ENCODE data around the gene FLNB. TPM values are rescaled to one million over a fixed set of nuclear protein-coding genes. Genes with fewer than 3 reads are reported as not detected.

The FLNB gene
- total RNA-seq, 2 donors from 2014 or later = 96.9 to 139 TPM

GRCh38 chr3:58005669-58006068 lies 2.6 kb upstream of the FLNB start:
- no peak for ATAC-seq (ENCODE audit: insufficient number of reproducible peaks, low FRiP score, low read depth)
- H3K36me3 ChIP-seq = no peaks in the 10 kb centered on the region
- peaks cover 5 to 6% of the 10 kb centered on the region in 2 donors for H3K4me1 ChIP-seq (ENCODE audit: control insufficient read depth in 1 of 2, low read depth in 2 of 2)
- TF ChIP-seq, protein P1, sequence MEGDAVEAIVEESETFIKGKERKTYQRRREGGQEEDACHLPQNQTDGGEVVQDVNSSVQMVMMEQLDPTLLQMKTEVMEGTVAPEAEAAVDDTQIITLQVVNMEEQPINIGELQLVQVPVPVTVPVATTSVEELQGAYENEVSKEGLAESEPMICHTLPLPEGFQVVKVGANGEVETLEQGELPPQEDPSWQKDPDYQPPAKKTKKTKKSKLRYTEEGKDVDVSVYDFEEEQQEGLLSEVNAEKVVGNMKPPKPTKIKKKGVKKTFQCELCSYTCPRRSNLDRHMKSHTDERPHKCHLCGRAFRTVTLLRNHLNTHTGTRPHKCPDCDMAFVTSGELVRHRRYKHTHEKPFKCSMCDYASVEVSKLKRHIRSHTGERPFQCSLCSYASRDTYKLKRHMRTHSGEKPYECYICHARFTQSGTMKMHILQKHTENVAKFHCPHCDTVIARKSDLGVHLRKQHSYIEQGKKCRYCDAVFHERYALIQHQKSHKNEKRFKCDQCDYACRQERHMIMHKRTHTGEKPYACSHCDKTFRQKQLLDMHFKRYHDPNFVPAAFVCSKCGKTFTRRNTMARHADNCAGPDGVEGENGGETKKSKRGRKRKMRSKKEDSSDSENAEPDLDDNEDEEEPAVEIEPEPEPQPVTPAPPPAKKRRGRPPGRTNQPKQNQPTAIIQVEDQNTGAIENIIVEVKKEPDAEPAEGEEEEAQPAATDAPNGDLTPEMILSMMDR (IDR thresholded peaks at IDR 0.05) = no peak
- peak overlapping the region in 1 of 2 donors; percentile 30 for H3K27ac ChIP-seq
- DNase-seq (ENCODE audit: low spot score) = no peak
- no peak overlapping the region for H3K4me3 ChIP-seq
- H3K27me3 ChIP-seq (replicated peaks; ENCODE audit: insufficient read depth) = no peaks in the 10 kb centered on the region
- H3K9me3 ChIP-seq = no peaks in the 10 kb centered on the region

GRCh38 chr3:58006661-58007060 lies 1.6 kb upstream of the FLNB start:
- TF ChIP-seq, protein P1 (IDR thresholded peaks at IDR 0.05) = no peak
- H3K27ac ChIP-seq = no peak overlapping the region
- no peak for DNase-seq (ENCODE audit: low spot score)

GRCh38 chr3:58009026-58009748 lies 965 bp downstream of the FLNB start:
- TF ChIP-seq, protein P1 (IDR thresholded peaks at IDR 0.05) = no peak
- H3K27me3 ChIP-seq (replicated peaks; ENCODE audit: insufficient read depth) = no peaks in the 10 kb centered on the region
- no peaks in the 10 kb centered on the region for H3K9me3 ChIP-seq
- no peaks in the 10 kb centered on the region for H3K36me3 ChIP-seq
- ATAC-seq (ENCODE audit: insufficient number of reproducible peaks, low FRiP score, low read depth) = no peak
- H3K4me3 ChIP-seq = peak overlapping the region; percentile 90
- H3K27ac ChIP-seq = peak overlapping the region; percentile 77 to 80
- H3K4me1 ChIP-seq (ENCODE audit: control insufficient read depth in 1 of 2, low read depth in 2 of 2) = peaks cover 28 to 39% of the 10 kb centered on the region in 2 donors
- DNase-seq (ENCODE audit: low spot score) = no peak

More at GRCh38 chr3:58006661-58007060, 1.6 kb upstream of the FLNB start:
- Histone ChIP-seq H3K27me3 (replicated peaks; ENCODE audit: insufficient read depth) (no peaks in the 10 kb centered on the region), H3K36me3 (no peaks in the 10 kb centered on the region), H3K4me3 (no peak overlapping the region), H3K4me1 (ENCODE audit: control insufficient read depth in 1 of 2, low read depth in 2 of 2) (peaks cover 12 to 15% of the 10 kb centered on the region in 2 donors), H3K9me3 (no peaks in the 10 kb centered on the region)
- no peak for ATAC-seq (ENCODE audit: insufficient number of reproducible peaks, low FRiP score, low read depth)

GRCh38 chr3:58009749-58010535 lies 1.7 kb downstream of the FLNB start:
- Histone ChIP-seq H3K27me3 (replicated peaks; ENCODE audit: insufficient read depth) (no peaks in the 10 kb centered on the region), H3K4me3 (peak overlapping the region; percentile 90), H3K27ac (peak overlapping the region; percentile 77 to 80), H3K9me3 (no peaks in the 10 kb centered on the region), H3K4me1 (ENCODE audit: control insufficient read depth in 1 of 2, low read depth in 2 of 2) (peaks cover 28 to 47% of the 10 kb centered on the region in 2 donors), H3K36me3 (no peaks in the 10 kb centered on the region)
- no peak for ATAC-seq (ENCODE audit: insufficient number of reproducible peaks, low FRiP score, low read depth)
- TF ChIP-seq, protein P1 (IDR thresholded peaks at IDR 0.05) = no peak
- no peak for DNase-seq (ENCODE audit: low spot score)

DNA sequence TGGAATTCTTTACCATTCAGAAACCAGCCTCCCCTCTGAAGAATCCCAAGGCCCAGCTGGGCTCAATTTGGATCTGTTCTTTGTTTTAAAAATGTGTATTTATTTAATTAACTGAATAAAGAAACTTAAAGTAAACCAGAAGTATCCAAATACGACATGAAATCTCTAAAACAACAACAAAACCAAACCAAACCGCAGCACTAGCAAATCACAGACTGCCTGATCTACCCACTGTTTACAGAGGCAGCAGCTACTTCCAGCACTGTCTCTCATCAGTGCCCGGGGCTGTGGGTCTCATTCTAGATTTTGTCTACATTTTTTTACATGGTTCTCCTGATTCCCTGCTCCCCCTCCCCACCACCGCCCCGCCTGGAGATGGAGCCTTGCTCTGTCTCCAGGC lies 2.3 kb downstream of the FLNB start:
- TF ChIP-seq, protein P1 (IDR thresholded peaks at IDR 0.05) = no peak
- H3K9me3 ChIP-seq = no peaks in the 10 kb centered on the region
- H3K4me1 ChIP-seq (ENCODE audit: control insufficient read depth in 1 of 2, low read depth in 2 of 2) = peaks cover 28 to 53% of the 10 kb centered on the region in 2 donors
- DNase-seq (ENCODE audit: low spot score) (no peak), ATAC-seq (ENCODE audit: insufficient number of reproducible peaks, low FRiP score, low read depth) (no peak)
- no peaks in the 10 kb centered on the region for H3K27me3 ChIP-seq (replicated peaks; ENCODE audit: insufficient read depth)
- H3K36me3 ChIP-seq = no peaks in the 10 kb centered on the region
- peak overlapping the region; percentile 90 for H3K4me3 ChIP-seq
- peak overlapping the region; percentile 49 to 80 for H3K27ac ChIP-seq

Data from thoracic aorta (tissue), 2 donors.